Measurements from ENCODE around the gene PTRH1.
"Not testable (repeated sequence)": the region's sequence is repeated elsewhere in the genome, so short reads cannot be mapped to it uniquely, and the experiment has no call there.

The PTRH1 gene

GRCh38 chr9:127715470-127716337 is at the start of gene PTRH1, which contains the start of gene TTC16:
Gene PTRH1, minus strand, starts transcription at chr9:127715663. Its CDS starts 24 bp downstream, at chr9:127715639.
Gene TTC16, plus strand, starts transcription at chr9:127716079. Its CDS starts 67 bp downstream, at chr9:127716146.
- H3K9ac ChIP-seq (ENCODE audit: low read depth in 1 of 2, low read length in 2 of 2): peak within 1 kb of the TSS; percentile 58 to 79
- H3K4me1 ChIP-seq (ENCODE audit: control insufficient read depth in 1 of 2, insufficient read depth in 2 of 2, low read length in 2 of 2): peaks cover 10 to 14% of the 10 kb centered on the region in 2 donors

GRCh38 chr9:127763918-127764384 is 48.5 kb upstream of the PTRH1 start:
- no peaks in the 10 kb centered on the region for H3K36me3 ChIP-seq (ENCODE audit: control insufficient read depth in 1 of 2, insufficient read depth in 2 of 2, low read length in 2 of 2)
- no peak overlapping the region for H3K4me3 ChIP-seq (ENCODE audit: low read depth in 1 of 2, low read length in 2 of 2)
- H3K27me3 ChIP-seq (ENCODE audit: control insufficient read depth in 1 of 2, insufficient read depth in 2 of 2, low read length in 2 of 2): peaks cover 0 to 4% of the 10 kb centered on the region in 2 donors
- H3K4me1 ChIP-seq (ENCODE audit: control insufficient read depth in 1 of 2, insufficient read depth in 2 of 2, low read length in 2 of 2): peaks cover 0 to 22% of the 10 kb centered on the region in 2 donors
- H3K27ac ChIP-seq (ENCODE audit: low read depth, low read length): no peak overlapping the region
- no peak overlapping the region for H3K9ac ChIP-seq (ENCODE audit: low read depth in 1 of 2, low read length in 2 of 2)
- no peaks in the 10 kb centered on the region for H3K9me3 ChIP-seq (ENCODE audit: control insufficient read depth in 1 of 2, low read length in 2 of 2)

More at GRCh38 chr9:127715470-127716337, at the start of gene PTRH1, which contains the start of gene TTC16:
- Histone ChIP-seq H3K4me3 (ENCODE audit: low read depth in 1 of 2, low read length in 2 of 2) (peak within 1 kb of the TSS; percentile 84), H3K27ac (ENCODE audit: low read depth, low read length) (peak within 1 kb of the TSS; percentile 82), H3K27me3 (ENCODE audit: control insufficient read depth in 1 of 2, insufficient read depth in 2 of 2, low read length in 2 of 2) (no peaks in the 10 kb centered on the region), H3K9me3 (ENCODE audit: control insufficient read depth in 1 of 2, low read length in 2 of 2) (no peaks in the 10 kb centered on the region), H3K36me3 (ENCODE audit: control insufficient read depth in 1 of 2, insufficient read depth in 2 of 2, low read length in 2 of 2) (no peaks in the 10 kb centered on the region)

GRCh38 chr9:127762111-127762676 is 46.7 kb upstream of the PTRH1 start:
- no peaks in the 10 kb centered on the region for H3K9me3 ChIP-seq (ENCODE audit: control insufficient read depth in 1 of 2, low read length in 2 of 2)
- H3K4me3 ChIP-seq (ENCODE audit: low read depth in 1 of 2, low read length in 2 of 2): no peak overlapping the region
- peak overlapping the region; percentile 50 for H3K27ac ChIP-seq (ENCODE audit: low read depth, low read length)
- H3K4me1 ChIP-seq (ENCODE audit: control insufficient read depth in 1 of 2, insufficient read depth in 2 of 2, low read length in 2 of 2): peaks cover 0 to 18% of the 10 kb centered on the region in 2 donors
- H3K9ac ChIP-seq (ENCODE audit: low read depth in 1 of 2, low read length in 2 of 2): no peak overlapping the region
- peaks cover 0 to 4% of the 10 kb centered on the region in 2 donors for H3K27me3 ChIP-seq (ENCODE audit: control insufficient read depth in 1 of 2, insufficient read depth in 2 of 2, low read length in 2 of 2)
- H3K36me3 ChIP-seq (ENCODE audit: control insufficient read depth in 1 of 2, insufficient read depth in 2 of 2, low read length in 2 of 2): no peaks in the 10 kb centered on the region

- Histone ChIP-seq H3K36me3 (ENCODE audit: control insufficient read depth in 1 of 2, insufficient read depth in 2 of 2, low read length in 2 of 2) (no peaks in the 10 kb centered on the region), H3K9me3 (ENCODE audit: control insufficient read depth in 1 of 2, low read length in 2 of 2) (no peaks in the 10 kb centered on the region), H3K4me1 (ENCODE audit: control insufficient read depth in 1 of 2, insufficient read depth in 2 of 2, low read length in 2 of 2) (peaks cover 0 to 14% of the 10 kb centered on the region in 2 donors), H3K9ac (ENCODE audit: low read depth in 1 of 2, low read length in 2 of 2) (no peak overlapping the region), H3K27me3 (ENCODE audit: control insufficient read depth in 1 of 2, insufficient read depth in 2 of 2, low read length in 2 of 2) (peaks cover 0 to 4% of the 10 kb centered on the region in 2 donors), H3K27ac (ENCODE audit: low read depth, low read length) (no peak overlapping the region), H3K4me3 (ENCODE audit: low read depth in 1 of 2, low read length in 2 of 2) (no peak overlapping the region)
Observed at GRCh38 chr9:127761491-127761956, 46.1 kb upstream of the PTRH1 start.

GRCh38 chr9:127761061-127761460 is 45.6 kb upstream of the PTRH1 start:
- no peaks in the 10 kb centered on the region for H3K9me3 ChIP-seq (ENCODE audit: control insufficient read depth in 1 of 2, low read length in 2 of 2)
- no peak overlapping the region for H3K4me3 ChIP-seq (ENCODE audit: low read depth in 1 of 2, low read length in 2 of 2)
- H3K9ac ChIP-seq (ENCODE audit: low read depth in 1 of 2, low read length in 2 of 2): no peak overlapping the region
- H3K27ac ChIP-seq (ENCODE audit: low read depth, low read length): no peak overlapping the region
- H3K36me3 ChIP-seq (ENCODE audit: control insufficient read depth in 1 of 2, insufficient read depth in 2 of 2, low read length in 2 of 2): no peaks in the 10 kb centered on the region
- H3K4me1 ChIP-seq (ENCODE audit: control insufficient read depth in 1 of 2, insufficient read depth in 2 of 2, low read length in 2 of 2): peaks cover 0 to 12% of the 10 kb centered on the region in 2 donors
- H3K27me3 ChIP-seq (ENCODE audit: control insufficient read depth in 1 of 2, insufficient read depth in 2 of 2, low read length in 2 of 2): peaks cover 0 to 4% of the 10 kb centered on the region in 2 donors

- H3K4me1 ChIP-seq (ENCODE audit: control insufficient read depth in 1 of 2, insufficient read depth in 2 of 2, low read length in 2 of 2): peaks cover 0 to 8% of the 10 kb centered on the region in 2 donors
- no peak overlapping the region for H3K9ac ChIP-seq (ENCODE audit: low read depth in 1 of 2, low read length in 2 of 2)
- H3K36me3 ChIP-seq (ENCODE audit: control insufficient read depth in 1 of 2, insufficient read depth in 2 of 2, low read length in 2 of 2): no peaks in the 10 kb centered on the region
- H3K4me3 ChIP-seq (ENCODE audit: low read depth in 1 of 2, low read length in 2 of 2): no peak overlapping the region
- no peak overlapping the region for H3K27ac ChIP-seq (ENCODE audit: low read depth, low read length)
- no peaks in the 10 kb centered on the region for H3K9me3 ChIP-seq (ENCODE audit: control insufficient read depth in 1 of 2, low read length in 2 of 2)
- H3K27me3 ChIP-seq (ENCODE audit: control insufficient read depth in 1 of 2, insufficient read depth in 2 of 2, low read length in 2 of 2): peaks cover 4% of the 10 kb centered on the region in 2 donors
Observed at GRCh38 chr9:127758843-127759242, 43.4 kb upstream of the PTRH1 start.

- not testable (repeated sequence) for H3K9me3 ChIP-seq (ENCODE audit: control insufficient read depth in 1 of 2, low read length in 2 of 2); H3K4me3 ChIP-seq (ENCODE audit: low read depth in 1 of 2, low read length in 2 of 2); H3K36me3 ChIP-seq (ENCODE audit: control insufficient read depth in 1 of 2, insufficient read depth in 2 of 2, low read length in 2 of 2); H3K9ac ChIP-seq (ENCODE audit: low read depth in 1 of 2, low read length in 2 of 2); H3K27me3 ChIP-seq (ENCODE audit: control insufficient read depth in 1 of 2, insufficient read depth in 2 of 2, low read length in 2 of 2); H3K4me1 ChIP-seq (ENCODE audit: control insufficient read depth in 1 of 2, insufficient read depth in 2 of 2, low read length in 2 of 2); H3K27ac ChIP-seq (ENCODE audit: low read depth, low read length)
Observed at GRCh38 chr9:127756776-127757175, 41.3 kb upstream of the PTRH1 start.

- peaks cover 0 to 5% of the 10 kb centered on the region in 2 donors for H3K27me3 ChIP-seq (ENCODE audit: control insufficient read depth in 1 of 2, insufficient read depth in 2 of 2, low read length in 2 of 2)
- no peak overlapping the region for H3K27ac ChIP-seq (ENCODE audit: low read depth, low read length)
- H3K9me3 ChIP-seq (ENCODE audit: control insufficient read depth in 1 of 2, low read length in 2 of 2): no peaks in the 10 kb centered on the region
- no peak overlapping the region for H3K4me3 ChIP-seq (ENCODE audit: low read depth in 1 of 2, low read length in 2 of 2)
- no peaks in the 10 kb centered on the region for H3K36me3 ChIP-seq (ENCODE audit: control insufficient read depth in 1 of 2, insufficient read depth in 2 of 2, low read length in 2 of 2)
- no peaks in the 10 kb centered on the region for H3K4me1 ChIP-seq (ENCODE audit: control insufficient read depth in 1 of 2, insufficient read depth in 2 of 2, low read length in 2 of 2)
- H3K9ac ChIP-seq (ENCODE audit: low read depth in 1 of 2, low read length in 2 of 2): no peak overlapping the region
Observed at GRCh38 chr9:127756233-127756632, 40.8 kb upstream of the PTRH1 start.

GRCh38 chr9:127755061-127756060 is 39.9 kb upstream of the PTRH1 start:
- H3K4me3 ChIP-seq (ENCODE audit: low read depth in 1 of 2, low read length in 2 of 2): no peak overlapping the region
- H3K9ac ChIP-seq (ENCODE audit: low read depth in 1 of 2, low read length in 2 of 2): no peak overlapping the region
- no peaks in the 10 kb centered on the region for H3K4me1 ChIP-seq (ENCODE audit: control insufficient read depth in 1 of 2, insufficient read depth in 2 of 2, low read length in 2 of 2)
- H3K36me3 ChIP-seq (ENCODE audit: control insufficient read depth in 1 of 2, insufficient read depth in 2 of 2, low read length in 2 of 2): peaks cover 0 to 5% of the 10 kb centered on the region in 2 donors
- no peak overlapping the region for H3K27ac ChIP-seq (ENCODE audit: low read depth, low read length)
- no peaks in the 10 kb centered on the region for H3K9me3 ChIP-seq (ENCODE audit: control insufficient read depth in 1 of 2, low read length in 2 of 2)
- H3K27me3 ChIP-seq (ENCODE audit: control insufficient read depth in 1 of 2, insufficient read depth in 2 of 2, low read length in 2 of 2): peaks cover 0 to 7% of the 10 kb centered on the region in 2 donors

Measured in duodenal mucosa (tissue), 2 donors.